MM.1S (cell line): Measurements from ENCODE around the gene RICTOR.
"Not testable (repeated sequence)": the region's sequence is repeated elsewhere in the genome, so short reads cannot be mapped to it uniquely, and the experiment has no call there.

ENCODE experiments used
- CTCF ChIP-seq: fragments of 300-600 bp; sonication (generic); IDR thresholded peaks from 2 replicates; pipeline ENCODE4 v1.5.1; 2016; ENCODE audit warnings: antibody characterized with exemption, low read length, mixed read lengths
- EZH2 ChIP-seq: fragments of 300-600 bp; sonication (generic); optimal IDR thresholded peaks from 2 replicates; pipeline ENCODE3; 2017; ENCODE audit warnings: low read depth, mild to moderate bottlenecking, antibody characterized with exemption, low read length, mixed read lengths

GRCh38 chr5:38989974-38990719 is 84.1 kb downstream of the RICTOR start:
- TF ChIP-seq EZH2, CTCF: not testable (repeated sequence)
